KMS-11 (cell line): ENCODE measurements around the gene NCEH1.

ENCODE experiments used
- H2AFZ ChIP-seq: fragments of 200-600 bp; sonication (generic); 2 replicates; pipeline ENCODE4 v1.6.1; 2016; ENCODE audit warnings: antibody characterized with exemption, mixed run types, low read depth
- H3K27ac ChIP-seq: fragments of 200-600 bp; sonication (generic); 2 replicates; pipeline ENCODE4 v1.6.1; 2016; ENCODE audit warnings: mild to moderate bottlenecking, mixed run types
- H3K27me3 ChIP-seq: fragments of 200-600 bp; sonication (generic); 2 replicates; pipeline ENCODE4 v1.6.1; 2017; ENCODE audit warnings: mild to moderate bottlenecking, low read depth, mixed run types, moderate library complexity; ENCODE audit not compliant: insufficient read depth
- H3K36me3 ChIP-seq: fragments of 200-600 bp; sonication (generic); 2 replicates; pipeline ENCODE4 v1.6.1; 2017; ENCODE audit warnings: mild to moderate bottlenecking, mixed run types; ENCODE audit not compliant: insufficient read depth
- H3K4me1 ChIP-seq: fragments of 200-600 bp; sonication (generic); 2 replicates; pipeline ENCODE4 v1.6.1; 2016; ENCODE audit warnings: mild to moderate bottlenecking, low read depth, mixed run types; ENCODE audit not compliant: poor library complexity, severe bottlenecking
- H3K4me2 ChIP-seq: fragments of 200-600 bp; sonication (generic); 2 replicates; pipeline ENCODE4 v1.7.0; 2016; ENCODE audit warnings: mild to moderate bottlenecking, mixed run types
- H3K4me3 ChIP-seq: fragments of 200-600 bp; sonication (generic); IDR thresholded peaks from 2 replicates; pipeline ENCODE4 v1.6.1; 2017; ENCODE audit warnings: low read depth, low read length, mixed read lengths; ENCODE audit not compliant: insufficient read depth
- H3K79me2 ChIP-seq: fragments of 200-600 bp; sonication (generic); 2 replicates; pipeline ENCODE4 v1.6.1; 2016; ENCODE audit warnings: low read depth, mixed run types; ENCODE audit not compliant: insufficient read depth
- H3K9ac ChIP-seq: fragments of 200-600 bp; sonication (generic); 2 replicates; pipeline ENCODE4 v1.6.1; 2016; ENCODE audit warnings: mild to moderate bottlenecking, mixed run types
- H4K20me1 ChIP-seq: fragments of 200-600 bp; sonication (generic); 2 replicates; pipeline ENCODE4 v1.6.1; 2016; ENCODE audit warnings: mild to moderate bottlenecking, mixed run types; ENCODE audit not compliant: insufficient read depth
- CTCF ChIP-seq: fragments of 200-600 bp; sonication (generic); conservative IDR thresholded peaks from 2 replicates; pipeline ENCODE4 v1.6.1; 2017; ENCODE audit warnings: low read depth, mild to moderate bottlenecking, antibody characterized with exemption, low read length, moderate library complexity, mixed read lengths

NCEH1 gene

GRCh38 chr3:172680684-172681083 lies 30.2 kb downstream of the NCEH1 start:
- H4K20me1 ChIP-seq, result no peaks in the 10 kb centered on the region
- no peaks in the 10 kb centered on the region for H3K4me1 ChIP-seq
- TF ChIP-seq CTCF, result no peak
- H3K36me3 ChIP-seq, result no peaks in the 10 kb centered on the region
- no peak overlapping the region for H3K4me3 ChIP-seq
- H2AFZ ChIP-seq, result no peak overlapping the region
- H3K27me3 ChIP-seq, result no peaks in the 10 kb centered on the region
- H3K79me2 ChIP-seq, result no peaks in the 10 kb centered on the region
- no peak overlapping the region for H3K27ac ChIP-seq
- no peak overlapping the region for H3K4me2 ChIP-seq
- no peak overlapping the region for H3K9ac ChIP-seq

DNA sequence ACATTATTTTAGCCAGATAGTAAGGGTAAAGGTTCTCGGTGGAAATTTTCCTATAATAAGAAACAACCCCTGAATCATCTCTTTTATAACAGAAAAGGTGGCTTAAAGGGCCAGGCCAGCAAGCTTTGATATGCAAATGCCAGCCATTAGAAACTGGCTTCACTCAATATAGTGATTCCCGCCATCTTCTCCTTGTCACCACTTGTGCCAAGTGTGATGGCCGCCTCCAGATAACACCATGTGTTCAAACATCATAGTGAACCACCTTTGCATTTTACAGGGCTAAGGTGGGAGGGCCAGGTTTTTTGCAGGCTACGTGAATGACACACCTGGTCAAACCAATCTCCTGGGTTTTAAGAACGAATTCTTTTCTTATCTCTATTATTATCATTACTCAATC lies 31.3 kb downstream of the NCEH1 start:
- Histone ChIP-seq H3K4me2 (no peak overlapping the region), H3K36me3 (no peaks in the 10 kb centered on the region), H3K27me3 (no peaks in the 10 kb centered on the region), H4K20me1 (no peaks in the 10 kb centered on the region), H2AFZ (no peak overlapping the region), H3K27ac (no peak overlapping the region), H3K9ac (no peak overlapping the region), H3K79me2 (no peaks in the 10 kb centered on the region), H3K4me1 (no peaks in the 10 kb centered on the region), H3K4me3 (no peak overlapping the region)
- no peak for TF ChIP-seq CTCF

DNA sequence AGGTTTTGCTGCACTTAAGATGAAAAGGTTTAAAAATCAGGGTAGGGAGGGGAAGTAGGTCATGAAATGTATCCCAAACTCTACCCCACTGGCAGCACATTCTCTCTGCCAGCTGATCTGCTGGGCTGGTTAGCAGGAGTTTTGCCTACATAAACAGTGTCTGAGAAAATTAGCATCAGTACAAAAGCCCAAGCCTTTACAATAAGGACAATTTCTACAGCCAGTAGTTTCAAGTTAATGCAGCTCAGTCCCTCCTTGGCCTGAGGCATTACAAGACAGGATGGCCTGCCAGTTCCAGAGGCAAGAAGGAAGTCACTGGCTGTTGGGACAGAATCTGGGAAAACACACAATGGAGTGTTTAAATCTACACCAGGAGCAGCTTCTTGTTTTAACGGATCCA lies 32.8 kb downstream of the NCEH1 start:
- no peak for TF ChIP-seq CTCF
- no peak overlapping the region for H3K27ac ChIP-seq
- H3K4me2 ChIP-seq, result no peak overlapping the region
- H2AFZ ChIP-seq, result no peak overlapping the region
- H3K27me3 ChIP-seq, result no peaks in the 10 kb centered on the region
- no peaks in the 10 kb centered on the region for H4K20me1 ChIP-seq
- H3K4me1 ChIP-seq, result no peaks in the 10 kb centered on the region
- no peaks in the 10 kb centered on the region for H3K79me2 ChIP-seq
- H3K4me3 ChIP-seq, result no peak overlapping the region
- no peak overlapping the region for H3K9ac ChIP-seq
- H3K36me3 ChIP-seq, result no peaks in the 10 kb centered on the region

DNA sequence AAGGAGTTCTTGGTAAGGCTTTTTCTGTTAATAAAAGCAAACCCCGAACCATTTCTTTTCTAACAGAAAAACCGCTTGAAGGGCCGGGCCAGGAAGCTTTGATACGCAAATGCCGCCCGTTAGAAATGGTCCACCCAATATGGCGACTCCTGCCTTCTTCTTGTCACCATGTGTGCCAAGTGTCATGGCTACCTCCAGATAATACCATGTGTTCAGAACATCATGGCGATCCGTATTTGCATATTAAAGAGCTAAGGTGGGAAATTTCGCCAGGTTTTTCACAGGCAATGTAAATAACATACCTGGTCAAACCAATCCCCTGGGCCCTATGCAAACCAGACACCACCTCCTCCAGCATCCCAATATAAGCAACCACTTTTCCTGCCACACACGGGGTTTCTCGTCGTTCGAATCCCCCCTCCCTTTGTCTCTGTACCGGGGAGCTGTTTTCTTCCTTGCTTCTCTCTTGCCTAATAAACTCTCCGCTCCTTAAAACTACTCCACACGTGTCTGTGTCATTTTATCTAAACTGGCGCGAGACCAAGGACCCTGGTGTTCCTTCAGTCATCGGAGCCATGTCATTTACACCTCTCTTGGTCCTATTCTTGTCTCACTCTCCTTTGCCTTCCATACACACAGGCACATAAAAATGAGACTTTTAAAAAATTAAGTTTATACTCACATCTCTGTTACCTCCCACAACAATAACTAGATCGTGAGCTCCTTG lies 34.5 kb downstream of the NCEH1 start:
- H3K4me1 ChIP-seq, result no peaks in the 10 kb centered on the region
- no peak overlapping the region for H3K27ac ChIP-seq
- no peaks in the 10 kb centered on the region for H3K36me3 ChIP-seq
- no peak overlapping the region for H3K4me3 ChIP-seq
- H4K20me1 ChIP-seq, result no peaks in the 10 kb centered on the region
- H3K4me2 ChIP-seq, result no peak overlapping the region
- no peak for TF ChIP-seq CTCF
- H3K27me3 ChIP-seq, result no peaks in the 10 kb centered on the region
- no peak overlapping the region for H3K9ac ChIP-seq
- no peak overlapping the region for H2AFZ ChIP-seq
- H3K79me2 ChIP-seq, result no peaks in the 10 kb centered on the region
